WTC11 (cell line): Measurements from ENCODE around the gene IGLL1. TPM values are rescaled to one million over a fixed set of nuclear protein-coding genes. Genes with fewer than 3 reads are reported as not detected.

ENCODE experiments used
- total RNA-seq: library from RNA; stranded (reverse); gene quantifications from 3 replicates; pipeline ENCODE4 v1.2.3, GENCODE V29; 2021

The IGLL1 gene
- total RNA-seq, 1 experiment from 2014 or later, result not detected

Other genes starting within 250 kb of the IGLL1 start
- gene DRICH1, start 52.0 kb upstream of the IGLL1 start, total RNA-seq, result 0.21 to 0.32 TPM (median 0.26 TPM) in 3 replicates
- gene RGL4, start 110.7 kb upstream of the IGLL1 start, total RNA-seq, result 0.05 TPM in 1 of 3 replicates, not detected in the others
- gene ZNF70, start 170.8 kb upstream of the IGLL1 start, total RNA-seq, result 3.3 to 3.6 TPM (median 3.3 TPM) in 3 replicates
- 0.81 to 1.3 TPM (median 0.87 TPM) in 3 replicates for gene VPREB3, start 174.1 kb upstream of the IGLL1 start, total RNA-seq
- 2.7 to 3.6 TPM (median 3.5 TPM) in 3 replicates for gene C22orf15, start 182.7 kb upstream of the IGLL1 start, total RNA-seq
- 170 to 198 TPM (median 171 TPM) in 3 replicates for gene CHCHD10, start 187.7 kb upstream of the IGLL1 start, total RNA-seq
- 14.5 to 16.5 TPM (median 16.2 TPM) in 3 replicates for gene MMP11, start 192.6 kb upstream of the IGLL1 start, total RNA-seq
- 135 to 149 TPM (median 146 TPM) in 3 replicates for gene SMARCB1, start 206.7 kb upstream of the IGLL1 start, total RNA-seq